Activated CD8-positive, alpha-beta T cell treated with anti-CD3 and anti-CD28 coated beads, Interleukin-2, amount 10 ng/mL, durations not matched to agents 7 days and 5 days (primary cell): Measurements from ENCODE around the gene ABCC8. TPM values are rescaled to one million over a fixed set of nuclear protein-coding genes. Genes with fewer than 3 reads are reported as not detected.
A peak's percentile ranks its signal among the peaks of the same experiment; 100 is the strongest.
"Not testable (repeated sequence)": the region's sequence is repeated elsewhere in the genome, so short reads cannot be mapped to it uniquely, and the experiment has no call there.

Experiments used
- ATAC-seq: fragments of 150-1000 bp; cut with Tn5 transposase; one replicate; pipeline ENCODE4 v1.10.0; 2021; ENCODE audit warnings: moderate library complexity
- CTCF ChIA-PET: fragments of 350-600 bp; sonication (Branson Sonifier 250); formaldehyde crosslinking; loops from one replicate; lab custom pipeline; 2021; ENCODE audit warnings: antibody characterized with exemption; lab: Charles Lee
- POLR2A ChIA-PET: fragments of 350-600 bp; sonication (Branson Sonifier 250); formaldehyde crosslinking; loops from one replicate; lab custom pipeline; 2021; ENCODE audit warnings: antibody characterized with exemption; lab: Charles Lee
- DNase-seq: peaks from one replicate; pipeline ENCODE4 v3.0.0-alpha.2; 2020
- H3K27ac Mint-ChIP-seq: one replicate; pipeline ENCODE4 v1.8.0; 2021; ENCODE audit warnings: mild to moderate bottlenecking, mixed read lengths
- H3K27me3 Mint-ChIP-seq: one replicate; pipeline ENCODE4 v1.8.0; 2021; ENCODE audit warnings: low read depth, mixed read lengths
- H3K36me3 Mint-ChIP-seq: one replicate; pipeline ENCODE4 v1.8.0; 2021; ENCODE audit warnings: low read depth, mixed read lengths
- H3K4me1 Mint-ChIP-seq: one replicate; pipeline ENCODE4 v1.8.0; 2021; ENCODE audit warnings: low read depth, mixed read lengths
- H3K4me3 Mint-ChIP-seq: one replicate; pipeline ENCODE4 v1.8.0; 2021; ENCODE audit warnings: mild to moderate bottlenecking, mixed read lengths
- H3K9me3 Mint-ChIP-seq: one replicate; pipeline ENCODE4 v1.8.0; 2022; ENCODE audit warnings: mixed read lengths; ENCODE audit not compliant: insufficient read depth
- total RNA-seq, 2 experiments: library from RNA; stranded (reverse); gene quantifications; one replicate each; pipeline ENCODE4 v1.2.3, GENCODE V29; 2021

Gene ABCC8
- total RNA-seq, 2 experiments from 2014 or later: 0.61 to 1.5 TPM

- CTCF ChIA-PET, H3K4me3 Mint-ChIP-seq, H3K9me3 Mint-ChIP-seq, H3K36me3 Mint-ChIP-seq, DNase-seq, POLR2A ChIA-PET, H3K27ac Mint-ChIP-seq, ATAC-seq: not testable (repeated sequence)
- H3K4me1 Mint-ChIP-seq: peaks cover 27% of the 10 kb centered on the region
- H3K27me3 Mint-ChIP-seq: peaks cover 19% of the 10 kb centered on the region
These were observed 50.4 kb downstream of the ABCC8 start for GRCh38 chr11:17426233-17426632.

DNA sequence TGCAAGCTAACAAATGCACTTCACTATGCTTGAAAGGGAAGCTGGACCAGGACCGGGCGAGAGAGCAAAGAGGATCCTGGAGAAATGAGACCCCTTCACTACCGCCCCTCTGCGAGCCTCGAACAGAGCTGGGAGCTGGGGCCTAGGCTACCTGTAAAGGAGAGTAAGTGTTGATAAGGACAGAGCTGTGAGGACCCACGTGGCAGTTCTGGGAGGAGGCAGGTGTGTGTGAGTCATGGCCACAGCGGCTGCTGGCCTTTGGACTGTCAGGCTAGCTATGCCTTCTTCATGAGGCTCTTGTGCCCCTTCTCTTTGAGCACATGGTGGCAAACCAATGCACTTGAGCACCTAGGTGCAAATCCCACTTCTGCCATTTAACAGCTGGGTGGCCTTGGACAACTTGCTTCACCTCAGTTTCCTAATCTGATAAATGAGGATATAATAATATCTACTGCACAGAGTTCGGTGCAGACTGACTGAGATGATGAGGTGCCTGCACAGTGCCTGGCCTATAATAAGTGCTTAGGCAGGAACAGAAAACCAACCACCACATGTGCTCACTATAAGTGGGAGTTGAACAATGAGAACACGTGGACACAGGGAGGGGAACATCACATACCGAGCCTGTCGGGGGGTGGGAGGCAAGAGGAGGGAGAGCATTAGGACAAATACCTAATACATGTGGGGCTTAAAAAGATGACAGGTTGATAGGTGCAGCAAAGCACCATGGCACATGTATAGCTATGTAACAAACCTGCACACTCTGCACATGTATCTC is 52.9 kb downstream of the ABCC8 start:
- H3K27me3 Mint-ChIP-seq: peaks cover 35% of the 10 kb centered on the region
- no peak overlapping the region for H3K27ac Mint-ChIP-seq
- ChIA-PET POLR2A (no interaction called here), CTCF (interaction anchor here (1.3 kb wide), 1 partner anchor 9 kb away, joined by 4 read pairs; no protein-coding TSS in a partner anchor)
- H3K36me3 Mint-ChIP-seq: no peaks in the 10 kb centered on the region
- H3K4me1 Mint-ChIP-seq: peaks cover 31% of the 10 kb centered on the region
- no peak overlapping the region for H3K4me3 Mint-ChIP-seq
- ATAC-seq (no peak), DNase-seq (no peak)
- no peaks in the 10 kb centered on the region for H3K9me3 Mint-ChIP-seq

- H3K27me3 Mint-ChIP-seq: peaks cover 43% of the 10 kb centered on the region
- H3K4me1 Mint-ChIP-seq: peaks cover 23% of the 10 kb centered on the region
- POLR2A ChIA-PET: no interaction called here
- DNase-seq (no peak), ATAC-seq (no peak)
- H3K27ac Mint-ChIP-seq: no peak overlapping the region
- CTCF ChIA-PET: interaction anchor here (0.9 kb wide), 1 partner anchor 10 kb away, joined by 3 read pairs; no protein-coding TSS in a partner anchor
- H3K4me3 Mint-ChIP-seq: no peak overlapping the region
- no peaks in the 10 kb centered on the region for H3K9me3 Mint-ChIP-seq
- no peaks in the 10 kb centered on the region for H3K36me3 Mint-ChIP-seq
These were observed 54.9 kb downstream of the ABCC8 start for GRCh38 chr11:17421781-17422180.

DNA sequence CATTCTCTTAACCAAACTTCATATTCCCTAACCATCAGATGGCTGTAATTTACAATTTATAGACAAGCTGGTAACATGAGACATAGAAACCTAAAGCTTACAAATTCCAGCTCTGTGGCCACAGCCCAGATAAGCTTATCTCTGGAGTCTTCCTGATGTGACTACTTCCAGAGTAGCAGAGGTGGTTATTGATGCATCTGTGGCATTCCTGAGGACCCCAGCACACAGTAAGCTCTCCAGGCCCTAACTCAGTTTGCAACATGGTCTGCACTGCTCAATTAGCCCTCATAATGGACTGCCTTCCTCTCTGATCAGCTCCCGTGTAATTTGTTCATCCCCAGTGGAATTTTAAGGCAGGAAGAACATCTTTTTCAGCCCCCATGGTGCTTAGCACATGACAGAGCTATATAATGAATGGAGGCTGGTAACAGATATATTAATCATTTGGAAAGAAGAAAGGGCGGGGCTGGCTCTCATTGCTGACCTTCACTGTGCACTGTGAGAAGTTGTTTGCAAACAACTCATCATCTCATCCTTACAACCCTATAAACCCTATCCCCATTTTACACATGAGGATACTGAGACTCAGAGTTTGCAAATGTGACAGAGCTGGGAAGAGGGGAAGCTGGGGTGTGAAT is 58.1 kb downstream of the ABCC8 start:
- H3K9me3 Mint-ChIP-seq: no peaks in the 10 kb centered on the region
- no peaks in the 10 kb centered on the region for H3K36me3 Mint-ChIP-seq
- H3K4me1 Mint-ChIP-seq: peaks cover 39% of the 10 kb centered on the region
- DNase-seq (no peak), ATAC-seq (no peak)
- no peak overlapping the region for H3K27ac Mint-ChIP-seq
- ChIA-PET POLR2A (interaction anchor here (0.5 to 0.7 kb wide), 2 partner anchors 111 to 541 kb away, joined by 3 read pairs; no protein-coding TSS in a partner anchor), CTCF (interaction anchor here (2.0 to 3.4 kb wide), 3 partner anchors 30 to 107 kb away, joined by 4 to 8 read pairs (median 6); partner anchors contain the start of gene KCNJ11)
- H3K27me3 Mint-ChIP-seq: peaks cover 51% of the 10 kb centered on the region
- no peak overlapping the region for H3K4me3 Mint-ChIP-seq

DNA sequence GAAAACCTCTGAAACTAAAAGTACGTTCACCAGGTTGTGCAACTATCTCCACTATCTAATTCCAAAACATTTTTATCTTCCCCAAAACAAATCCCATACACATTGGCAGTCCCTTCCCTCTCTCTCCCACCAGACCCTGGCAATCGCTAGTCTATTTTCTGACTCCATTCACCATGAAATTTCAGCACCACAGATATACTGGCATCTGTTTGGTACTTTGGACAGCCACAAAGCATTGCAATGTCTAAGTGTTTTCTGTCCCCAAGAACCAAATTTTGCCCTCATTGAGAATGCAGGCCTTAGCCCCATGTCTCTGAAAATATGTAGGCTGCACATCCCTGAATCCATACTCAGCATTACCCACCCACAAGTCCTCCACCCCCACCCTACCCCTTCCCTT is 60.2 kb downstream of the ABCC8 start:
- H3K27me3 Mint-ChIP-seq: peaks cover 39% of the 10 kb centered on the region
- peaks cover 48% of the 10 kb centered on the region for H3K4me1 Mint-ChIP-seq
- ATAC-seq (no peak), DNase-seq (no peak)
- H3K4me3 Mint-ChIP-seq: no peak overlapping the region
- ChIA-PET POLR2A (no interaction called here), CTCF (no interaction called here)
- H3K27ac Mint-ChIP-seq: no peak overlapping the region
- no peaks in the 10 kb centered on the region for H3K36me3 Mint-ChIP-seq
- H3K9me3 Mint-ChIP-seq: no peaks in the 10 kb centered on the region

- Mint-ChIP-seq H3K9me3 (no peaks in the 10 kb centered on the region), H3K4me3 (no peak overlapping the region), H3K27ac (peak overlapping the region; percentile 4), H3K4me1 (peaks cover 53% of the 10 kb centered on the region), H3K27me3 (peaks cover 38% of the 10 kb centered on the region), H3K36me3 (no peaks in the 10 kb centered on the region)
- ATAC-seq (peak; percentile 12), DNase-seq (no peak)
- POLR2A ChIA-PET: no interaction called here
- CTCF ChIA-PET: interaction anchor here (1.3 kb wide), 1 partner anchor 13 kb away, joined by 4 read pairs; no protein-coding TSS in a partner anchor
These were observed 61.0 kb downstream of the ABCC8 start for GRCh38 chr11:17415523-17416104.

GRCh38 chr11:17414992-17415391 is 61.7 kb downstream of the ABCC8 start:
- no peak for DNase-seq
- ChIA-PET POLR2A (no interaction called here), CTCF (interaction anchor here (1.3 kb wide), 2 partner anchors 8 to 13 kb away, joined by 4 read pairs; no protein-coding TSS in a partner anchor)
- ATAC-seq: peak; percentile 37
- Mint-ChIP-seq H3K4me3 (peak overlapping the region; percentile 44), H3K27me3 (peaks cover 36% of the 10 kb centered on the region), H3K9me3 (no peaks in the 10 kb centered on the region), H3K4me1 (peaks cover 53% of the 10 kb centered on the region), H3K36me3 (no peaks in the 10 kb centered on the region), H3K27ac (peak overlapping the region; percentile 87)

DNA sequence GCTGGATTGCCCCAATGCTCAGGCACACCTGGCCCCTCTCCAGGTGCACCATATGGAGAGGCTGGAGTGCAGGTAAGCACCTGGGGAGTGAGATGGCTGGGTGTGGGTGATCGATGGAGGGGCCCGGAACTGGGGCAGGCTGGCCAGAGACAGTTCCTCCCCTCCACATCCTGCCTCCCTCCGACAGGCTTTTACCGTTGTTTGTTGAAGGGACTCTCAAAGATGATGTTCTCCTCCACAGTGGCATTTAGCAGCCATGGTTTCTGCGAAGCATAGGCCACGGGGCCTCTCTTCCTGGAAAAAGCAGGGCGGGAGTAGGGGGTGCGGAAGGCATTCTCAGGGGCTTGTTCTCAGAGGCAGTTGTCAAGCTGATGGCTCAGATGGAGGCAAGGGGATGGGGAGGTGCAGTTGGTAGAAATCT is 62.3 kb downstream of the ABCC8 start:
- peak overlapping the region; percentile 87 for H3K27ac Mint-ChIP-seq
- H3K9me3 Mint-ChIP-seq: no peaks in the 10 kb centered on the region
- H3K4me1 Mint-ChIP-seq: peaks cover 49% of the 10 kb centered on the region
- H3K36me3 Mint-ChIP-seq: no peaks in the 10 kb centered on the region
- DNase-seq: peak; percentile 64
- peak; percentile 68 for ATAC-seq
- H3K4me3 Mint-ChIP-seq: peak overlapping the region; percentile 44
- ChIA-PET POLR2A (no interaction called here), CTCF (interaction anchor here (1.3 to 1.8 kb wide), 3 partner anchors 9 to 31 kb away, joined by 4 to 10 read pairs (median 4); no protein-coding TSS in a partner anchor)
- H3K27me3 Mint-ChIP-seq: peaks cover 30% of the 10 kb centered on the region

DNA sequence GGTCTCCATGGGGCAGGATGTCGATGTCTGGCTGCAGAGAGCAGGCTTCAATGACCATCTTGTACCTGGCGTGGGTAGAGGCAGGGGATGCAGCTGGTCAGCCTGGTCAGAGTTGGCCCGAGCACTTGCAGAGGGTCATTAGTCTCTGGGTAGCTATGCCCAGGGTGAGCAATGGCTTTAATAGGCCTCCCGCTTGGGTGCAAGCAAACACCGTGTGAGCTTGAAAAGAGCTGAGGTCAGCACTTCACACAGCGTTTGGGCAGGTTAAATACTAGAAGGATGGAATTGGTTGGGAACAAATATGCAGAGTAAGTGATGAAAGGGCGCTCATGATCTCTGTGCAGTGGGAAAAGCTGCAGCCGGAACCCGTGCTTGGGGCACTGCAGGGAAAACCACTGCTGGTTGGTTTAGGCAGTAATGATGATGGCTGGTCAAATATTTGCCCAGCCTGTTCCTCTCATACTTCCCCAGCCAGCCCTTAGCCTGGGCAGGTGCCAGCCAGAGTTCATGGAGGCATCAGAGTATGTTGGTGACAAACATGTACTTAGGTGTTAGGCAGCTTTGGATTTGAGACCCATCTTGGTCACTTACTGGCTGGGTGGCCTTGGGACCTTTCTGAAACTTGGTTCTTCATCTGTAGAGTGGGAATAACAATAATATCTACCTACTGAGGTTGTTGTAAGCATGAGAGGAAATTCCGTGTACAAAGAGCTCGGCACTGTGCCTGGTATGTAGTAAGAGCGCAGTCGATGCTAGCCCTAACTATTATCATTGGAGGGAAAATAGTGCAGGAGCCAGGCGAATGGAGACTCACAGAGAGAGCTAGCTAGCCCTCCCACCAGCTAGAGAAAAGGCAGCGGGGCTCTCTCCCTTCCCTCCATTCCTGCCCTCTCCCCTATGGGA is 63.0 kb downstream of the ABCC8 start:
- Mint-ChIP-seq H3K4me3 (peak overlapping the region; percentile 44), H3K27ac (peak overlapping the region; percentile 87)

GRCh38 chr11:17412488-17413180 is 64.0 kb downstream of the ABCC8 start:
- ChIA-PET POLR2A (no interaction called here), CTCF (interaction anchor here (0.7 to 1.8 kb wide), 5 partner anchors 24 to 116 kb away, joined by 3 to 10 read pairs (median 3); partner anchors contain the start of gene KCNJ11)
- peaks cover 49% of the 10 kb centered on the region for H3K4me1 Mint-ChIP-seq
- H3K4me3 Mint-ChIP-seq: no peak overlapping the region
- ATAC-seq (no peak), DNase-seq (no peak)
- no peaks in the 10 kb centered on the region for H3K36me3 Mint-ChIP-seq
- H3K9me3 Mint-ChIP-seq: no peaks in the 10 kb centered on the region
- H3K27ac Mint-ChIP-seq: no peak overlapping the region
- H3K27me3 Mint-ChIP-seq: peaks cover 18% of the 10 kb centered on the region

More for the DNA sequence above, 63.0 kb downstream of the ABCC8 start:
- Mint-ChIP-seq H3K9me3 (no peaks in the 10 kb centered on the region), H3K27me3 (peaks cover 24% of the 10 kb centered on the region), H3K36me3 (no peaks in the 10 kb centered on the region), H3K4me1 (peaks cover 49% of the 10 kb centered on the region)
- DNase-seq (no peak), ATAC-seq (no peak)
- POLR2A ChIA-PET: interaction anchor here (0.6 kb wide), 1 partner anchor 577 kb away, joined by 3 read pairs; no protein-coding TSS in a partner anchor
- CTCF ChIA-PET: interaction anchor here (0.7 to 1.8 kb wide), 6 partner anchors 9 to 115 kb away, joined by 3 to 10 read pairs (median 4); partner anchors contain the start of gene KCNJ11
